Measurements from ENCODE around the gene PODXL2.

DNA sequence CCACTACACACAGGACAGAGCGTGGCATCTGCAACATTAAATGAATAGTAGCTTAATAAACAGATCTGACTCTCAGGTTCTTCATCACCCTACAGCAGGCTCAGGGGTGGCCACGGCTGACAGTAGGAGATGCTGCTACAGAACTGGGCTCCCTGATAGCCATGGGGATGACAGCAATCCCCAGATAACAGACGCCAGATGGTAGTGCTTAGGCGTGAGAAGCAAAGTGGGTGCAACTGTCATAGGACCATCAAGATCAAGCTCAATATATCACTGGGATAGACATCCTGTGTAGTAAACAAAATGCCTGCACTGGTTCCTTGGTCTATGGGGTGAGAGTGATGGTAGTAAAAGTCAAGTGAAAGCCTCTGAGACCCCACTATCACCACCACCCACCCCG, 35.8 kb upstream of the PODXL2 start:
- TF ChIP-seq SPI1 (IDR thresholded peaks at IDR 0.05; ENCODE audit: low read depth, low read length) (no peak), POLR2A (IDR thresholded peaks at IDR 0.05; ENCODE audit: low read depth, low read length) (no peak), TAF1 (IDR thresholded peaks at IDR 0.05; ENCODE audit: low read depth, low read length) (no peak)
